DOHH2 (cell line): ENCODE data around the gene IL1RAP.

ENCODE experiments used
- EZH2phosphoT487 ChIP-seq: fragments of 200-600 bp; sonication (generic); IDR thresholded peaks from 2 replicates; pipeline ENCODE4 v1.6.1; 2017; ENCODE audit warnings: borderline replicate concordance, mild to moderate bottlenecking, antibody characterized with exemption, low read length, moderate library complexity, mixed read lengths
- TF ChIP-seq, protein P1 (sequence below): fragments of 200-600 bp; sonication (generic); IDR thresholded peaks from one replicate; pipeline ENCODE4 v1.5.1; 2014; ENCODE audit warnings: antibody characterized with exemption, mild to moderate bottlenecking, low read depth, low read length; ENCODE audit not compliant: poor library complexity, severe bottlenecking

DNA sequence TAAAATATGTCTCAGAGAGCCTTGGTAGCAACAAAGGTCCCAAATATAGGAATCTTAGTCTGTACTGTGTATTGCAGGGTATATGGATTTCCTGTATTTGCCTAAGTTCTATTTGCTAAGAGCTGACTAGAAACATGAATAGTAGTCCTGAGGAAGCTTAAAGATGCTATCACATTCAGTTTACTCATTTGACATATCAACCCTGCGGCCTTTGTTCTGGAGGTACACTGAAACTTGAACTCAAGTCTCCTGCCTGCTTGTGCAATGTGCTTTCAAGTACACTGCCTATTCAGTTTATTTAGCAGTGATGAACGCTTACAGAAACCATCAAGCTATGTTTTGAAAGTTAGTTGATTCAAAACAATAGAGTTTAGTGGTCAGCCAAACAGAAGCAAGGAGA lies 21.1 kb downstream of the IL1RAP start:
- TF ChIP-seq, protein P1, sequence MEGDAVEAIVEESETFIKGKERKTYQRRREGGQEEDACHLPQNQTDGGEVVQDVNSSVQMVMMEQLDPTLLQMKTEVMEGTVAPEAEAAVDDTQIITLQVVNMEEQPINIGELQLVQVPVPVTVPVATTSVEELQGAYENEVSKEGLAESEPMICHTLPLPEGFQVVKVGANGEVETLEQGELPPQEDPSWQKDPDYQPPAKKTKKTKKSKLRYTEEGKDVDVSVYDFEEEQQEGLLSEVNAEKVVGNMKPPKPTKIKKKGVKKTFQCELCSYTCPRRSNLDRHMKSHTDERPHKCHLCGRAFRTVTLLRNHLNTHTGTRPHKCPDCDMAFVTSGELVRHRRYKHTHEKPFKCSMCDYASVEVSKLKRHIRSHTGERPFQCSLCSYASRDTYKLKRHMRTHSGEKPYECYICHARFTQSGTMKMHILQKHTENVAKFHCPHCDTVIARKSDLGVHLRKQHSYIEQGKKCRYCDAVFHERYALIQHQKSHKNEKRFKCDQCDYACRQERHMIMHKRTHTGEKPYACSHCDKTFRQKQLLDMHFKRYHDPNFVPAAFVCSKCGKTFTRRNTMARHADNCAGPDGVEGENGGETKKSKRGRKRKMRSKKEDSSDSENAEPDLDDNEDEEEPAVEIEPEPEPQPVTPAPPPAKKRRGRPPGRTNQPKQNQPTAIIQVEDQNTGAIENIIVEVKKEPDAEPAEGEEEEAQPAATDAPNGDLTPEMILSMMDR, result no peak
- TF ChIP-seq EZH2phosphoT487, result no peak
